H1 (cell line): ENCODE measurements around the gene SHOX. TPM values are rescaled to one million over a fixed set of nuclear protein-coding genes. Genes with fewer than 3 reads are reported as not detected.

Experiments used
- CTCF ChIA-PET: fragments of 300-600 bp; sonication (Branson Sonifier 250); formaldehyde crosslinking; loops from one replicate; lab custom pipeline; 2021; ENCODE audit not compliant: partially characterized antibody; lab: Charles Lee
- POLR2A ChIA-PET: fragments of 300-600 bp; sonication (Branson Sonifier 250); formaldehyde crosslinking; loops from one replicate; lab custom pipeline; 2021; ENCODE audit warnings: inconsistent platforms; ENCODE audit not compliant: partially characterized antibody; lab: Charles Lee
- DNase-seq, 2 experiments: peaks; one replicate each; pipeline versions ENCODE4 v3.0.0 to v3.0.0-alpha.2; 2010 to 2022; ENCODE audit warnings: low spot score in 2 of 2, low read depth in 1 of 2, mixed read lengths in 1 of 2
- FAIRE-seq: peaks from 2 replicates; lab custom pipeline; 2011; peaks lifted over from hg19 to GRCh38; lab: Jason Lieb, UNC
- H2AFZ ChIP-seq: 2 replicates; pipeline ENCODE4 v1.8.1; 2012; ENCODE audit warnings: low read length, inconsistent platforms
- H2AK5ac ChIP-seq: 2 replicates; pipeline ENCODE4 v1.6.1; 2013; ENCODE audit warnings: low read depth, low read length
- H2BK120ac ChIP-seq: replicated peaks from 2 replicates; pipeline ENCODE3; 2013; ENCODE audit warnings: low read depth, low read length, inconsistent platforms
- H2BK12ac ChIP-seq: 2 replicates; pipeline ENCODE4 v1.6.1; 2013; ENCODE audit warnings: low read depth, low read length
- H2BK15ac ChIP-seq: 2 replicates; pipeline ENCODE4 v1.6.1; 2013; ENCODE audit warnings: low read length
- H2BK20ac ChIP-seq: 2 replicates; pipeline ENCODE4 v1.6.1; 2013; ENCODE audit warnings: low read length
- H2BK5ac ChIP-seq: 2 replicates; pipeline ENCODE4 v1.6.1; 2013; ENCODE audit warnings: low read depth, low read length
- H3K14ac ChIP-seq: 2 replicates; pipeline ENCODE4 v1.6.1; 2013; ENCODE audit warnings: inconsistent platforms; ENCODE audit not compliant: insufficient read length
- H3K18ac ChIP-seq: 2 replicates; pipeline ENCODE4 v1.6.1; 2013; ENCODE audit warnings: low read length; ENCODE audit errors: extremely low read depth
- H3K23ac ChIP-seq: 2 replicates; pipeline ENCODE4 v1.6.1; 2013; ENCODE audit warnings: inconsistent platforms; ENCODE audit not compliant: insufficient read length
- H3K23me2 ChIP-seq: 2 replicates; pipeline ENCODE4 v1.6.1; 2013; ENCODE audit warnings: low read depth, low read length
- H3K27ac ChIP-seq: 2 replicates; pipeline ENCODE4 v1.6.1; 2011; ENCODE audit warnings: low read depth, low read length, inconsistent platforms
- H3K27me3 ChIP-seq, 4 experiments: replicated peaks in 1 of 4; 1 replicate in 1 of 4; 2 replicates in 3 of 4; pipeline versions ENCODE4 v1.6.1 to v1.8.1; 2011 to 2013; ENCODE audit warnings: low read length in 3 of 4, mild to moderate bottlenecking in 3 of 4, inconsistent platforms in 2 of 4, mixed read lengths in 2 of 4, moderate library complexity in 1 of 4; ENCODE audit not compliant: control insufficient read depth in 3 of 4, insufficient read depth in 3 of 4; ENCODE audit errors: extremely low read depth in 1 of 4
- H3K36me3 ChIP-seq, 4 experiments: 2 replicates each; pipeline versions ENCODE4 v1.6.1 to v1.8.1; 2011 to 2013; ENCODE audit warnings: mild to moderate bottlenecking in 4 of 4, low read length in 3 of 4, moderate library complexity in 2 of 4, control low read depth in 1 of 4, inconsistent platforms in 1 of 4; ENCODE audit not compliant: insufficient read depth in 4 of 4, control insufficient read depth in 2 of 4
- H3K4ac ChIP-seq: replicated peaks from 2 replicates; pipeline ENCODE3; 2013; ENCODE audit warnings: low read length, low read depth, mixed read lengths, inconsistent platforms; ENCODE audit not compliant: insufficient read length
- H3K4me1 ChIP-seq, 4 experiments: replicated peaks in 1 of 4; 1 replicate in 1 of 4; 2 replicates in 3 of 4; pipeline versions ENCODE4 v1.6.1 to v1.8.1; 2011 to 2013; ENCODE audit warnings: low read length in 3 of 4, inconsistent platforms in 2 of 4, mixed read lengths in 1 of 4; ENCODE audit not compliant: insufficient read depth in 4 of 4, control insufficient read depth in 3 of 4
- H3K4me2 ChIP-seq, 2 experiments: 2 replicates each; pipeline versions ENCODE4 v1.6.1 to v1.8.1; 2011 to 2013; ENCODE audit warnings: low read depth in 2 of 2, low read length in 2 of 2, control low read depth in 1 of 2, inconsistent platforms in 1 of 2, mild to moderate bottlenecking in 1 of 2; ENCODE audit not compliant: insufficient read depth in 1 of 2
- H3K4me3 ChIP-seq, 4 experiments: fragments of 200-600, 300-600 bp in 1 of 4; sonication (generic), shearing (Covaris generic), sonication (Bioruptor Twin) in 1 of 4; 2 replicates each; pipeline versions ENCODE4 v1.5.1 to v1.8.1; 2011 to 2016; ENCODE audit warnings: low read length in 4 of 4, low read depth in 3 of 4, control low read depth in 2 of 4, inconsistent platforms in 2 of 4, mild to moderate bottlenecking in 2 of 4, mixed read lengths in 1 of 4, moderate library complexity in 1 of 4; ENCODE audit not compliant: insufficient read depth in 2 of 4; ENCODE audit errors: extremely low read depth in 1 of 4
- H3K56ac ChIP-seq: replicated peaks from 2 replicates; pipeline ENCODE3; 2013; ENCODE audit warnings: low read depth, mild to moderate bottlenecking, mixed read lengths, low read length, inconsistent platforms; ENCODE audit not compliant: insufficient read length
- H3K79me1 ChIP-seq: 2 replicates; pipeline ENCODE4 v1.6.1; 2013; ENCODE audit warnings: low read depth, low read length, control low read depth
- H3K79me2 ChIP-seq, 2 experiments: 2 replicates each; pipeline versions ENCODE4 v1.6.1 to v1.8.1; 2012 to 2013; ENCODE audit warnings: low read length in 2 of 2, mild to moderate bottlenecking in 2 of 2, inconsistent platforms in 1 of 2; ENCODE audit not compliant: insufficient read depth in 2 of 2, control insufficient read depth in 1 of 2
- H3K9ac ChIP-seq, 4 experiments: replicated peaks in 1 of 4; 1 replicate in 1 of 4; 2 replicates in 3 of 4; pipeline versions ENCODE4 v1.6.1 to v1.8.1; 2011 to 2013; ENCODE audit warnings: low read depth in 3 of 4, low read length in 3 of 4, control low read depth in 2 of 4, mild to moderate bottlenecking in 2 of 4, moderate library complexity in 2 of 4, inconsistent platforms in 1 of 4; ENCODE audit errors: extremely low read depth in 1 of 4
- H3K9me3 ChIP-seq, 2 experiments: 2 replicates each; pipeline versions ENCODE4 v1.6.1 to v1.8.1; 2012 to 2013; ENCODE audit warnings: mild to moderate bottlenecking in 2 of 2, moderate library complexity in 2 of 2, control low read depth in 1 of 2, inconsistent platforms in 1 of 2, low read depth in 1 of 2, low read length in 1 of 2, mixed read lengths in 1 of 2; ENCODE audit not compliant: insufficient read depth in 2 of 2
- H4K20me1 ChIP-seq, 2 experiments: replicated peaks in 1 of 2; 2 replicates each; pipeline versions ENCODE3 to v1.8.1; 2011 to 2013; ENCODE audit warnings: inconsistent platforms in 2 of 2, low read length in 2 of 2, mild to moderate bottlenecking in 1 of 2; ENCODE audit not compliant: insufficient read depth in 2 of 2, control insufficient read depth in 1 of 2
- H4K5ac ChIP-seq: 2 replicates; pipeline ENCODE4 v1.6.1; 2013; ENCODE audit warnings: low read length, low read depth, mixed read lengths, inconsistent platforms; ENCODE audit not compliant: insufficient read length
- H4K8ac ChIP-seq: 2 replicates; pipeline ENCODE4 v1.8.0; 2013; ENCODE audit warnings: mild to moderate bottlenecking, moderate library complexity, low read length, inconsistent platforms; ENCODE audit not compliant: insufficient read depth; ENCODE audit errors: extremely low read depth
- H4K91ac ChIP-seq: replicated peaks from 2 replicates; pipeline ENCODE3; 2013; ENCODE audit warnings: low read length, mixed read lengths, inconsistent platforms; ENCODE audit not compliant: insufficient read length
- KDM4A ChIP-seq: IDR thresholded peaks from one replicate; pipeline ENCODE4 v1.7.1; 2012; ENCODE audit warnings: low read depth, mild to moderate bottlenecking, moderate library complexity, low read length, inconsistent platforms; ENCODE audit not compliant: severe bottlenecking
- WGBS, 2 experiments: shearing (Covaris generic) in 1 of 2; methylation state at CpG; one replicate each; pipeline versions ENCODE4 v1.1.6 to v1.1.7; 2013 to 2015; ENCODE audit warnings: low lambda C conversion rate in 2 of 2, mixed read lengths in 2 of 2, inconsistent platforms in 1 of 2, low coverage in 1 of 2, missing lambda C conversion rate in 1 of 2; ENCODE audit not compliant: insufficient replicate concordance in 2 of 2, insufficient coverage in 1 of 2, insufficient read length in 1 of 2; ENCODE audit errors: extremely low coverage in 1 of 2, missing lambda C conversion rate in 1 of 2; 5-methylcytosine and 5-hydroxymethylcytosine counted together
- polyA plus RNA-seq, 7 experiments: library from polyadenylated mRNA; depleted of rRNA in 3 of 7; stranded (reverse) in 5 of 7; unstranded in 2 of 7; fragments of >200 nt in 5 of 7; fragments of 200-250 nt in 2 of 7; gene quantifications; 1 replicate in 5 of 7; 2 replicates in 1 of 7; 4 replicates in 1 of 7; pipeline versions ENCODE4 v1.2.1 to v1.2.3, GENCODE V29; 2011 to 2013; ENCODE audit warnings: missing spikeins in 2 of 7, mixed read lengths in 2 of 7
- total RNA-seq: library from RNA; stranded (reverse); fragmentation: NEBNext Ultra II Directional; extraction: Animal tissue kit (Norgen Biotek cat#: 25700); gene quantifications from 2 replicates; pipeline ENCODE4 v1.2.1, GENCODE V29; 2021
- TF ChIP-seq, protein P1 (sequence below): IDR thresholded peaks from 2 replicates; pipeline ENCODE4 v1.6.1; 2012; ENCODE audit warnings: low read length, inconsistent platforms

Gene SHOX
- total and polyA plus RNA-seq, 2 of the 8 experiments (the other 6 are each of a cell fraction or from before 2014, with no cell fraction given) = 0.05 to 0.15 TPM

DNA sequence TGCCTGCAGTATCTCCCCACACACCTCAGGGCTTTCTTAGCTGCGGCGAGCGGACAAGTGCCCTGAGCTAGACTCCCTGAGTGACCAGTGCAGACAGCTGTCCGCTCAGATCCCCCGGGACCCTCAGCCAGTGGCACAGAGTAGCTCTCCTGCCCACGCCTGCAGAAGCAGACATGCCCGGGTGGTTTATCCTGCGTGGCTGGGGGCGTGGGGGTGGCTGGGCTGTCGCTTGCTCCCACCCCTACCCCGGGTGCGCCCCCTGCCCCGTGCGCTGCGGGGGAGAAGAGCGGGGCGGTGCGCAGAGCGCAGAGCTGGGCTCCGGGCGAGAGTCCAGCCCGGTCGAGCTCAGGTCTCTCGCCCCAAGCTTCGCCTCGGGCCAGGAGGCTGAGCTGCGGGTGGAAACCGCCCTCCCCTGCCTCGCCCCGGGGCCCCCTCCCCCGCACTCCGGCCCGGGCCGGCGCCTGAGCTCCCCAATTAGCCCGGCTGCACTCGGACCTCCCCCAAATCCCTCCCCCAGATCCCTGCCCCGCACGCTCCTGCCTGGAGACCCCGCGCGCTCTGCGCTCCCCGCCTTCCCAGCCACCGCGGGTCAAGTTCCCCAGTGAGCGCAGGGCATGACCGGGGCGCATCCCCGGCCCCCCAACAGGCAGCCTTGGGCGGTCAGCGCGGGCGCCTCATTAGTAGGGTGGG, 11.7 kb upstream of the SHOX start:
- 37% methylated on average over 5 of the region's 54 CpGs; no CpG with 5 or more reads in 1 of the 2 experiments for whole genome bisulfite sequencing, 2 experiments
- H3K36me3 ChIP-seq = no peaks in the 10 kb centered on the region; a peak in 1 of 8 replicates
- ChIA-PET POLR2A (no interaction called here), CTCF (no interaction called here)
- H4K8ac ChIP-seq = no peak overlapping the region; the same call in 1 of the 2 replicates
- no peaks in the 10 kb centered on the region for H3K79me1 ChIP-seq
- H3K56ac ChIP-seq = no peak overlapping the region
- H3K27me3 ChIP-seq = peaks cover 48 to 69% (median 65%) of the 10 kb centered on the region in 4 experiments
- TF ChIP-seq KDM4A = peak; percentile 23
- TF ChIP-seq, protein P1, sequence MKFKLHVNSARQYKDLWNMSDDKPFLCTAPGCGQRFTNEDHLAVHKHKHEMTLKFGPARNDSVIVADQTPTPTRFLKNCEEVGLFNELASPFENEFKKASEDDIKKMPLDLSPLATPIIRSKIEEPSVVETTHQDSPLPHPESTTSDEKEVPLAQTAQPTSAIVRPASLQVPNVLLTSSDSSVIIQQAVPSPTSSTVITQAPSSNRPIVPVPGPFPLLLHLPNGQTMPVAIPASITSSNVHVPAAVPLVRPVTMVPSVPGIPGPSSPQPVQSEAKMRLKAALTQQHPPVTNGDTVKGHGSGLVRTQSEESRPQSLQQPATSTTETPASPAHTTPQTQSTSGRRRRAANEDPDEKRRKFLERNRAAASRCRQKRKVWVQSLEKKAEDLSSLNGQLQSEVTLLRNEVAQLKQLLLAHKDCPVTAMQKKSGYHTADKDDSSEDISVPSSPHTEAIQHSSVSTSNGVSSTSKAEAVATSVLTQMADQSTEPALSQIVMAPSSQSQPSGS = no peak
- H2BK5ac ChIP-seq = no peak overlapping the region
- FAIRE-seq = no peak
- H3K27ac ChIP-seq = no peak overlapping the region
- no peak overlapping the region for H3K4ac ChIP-seq
- peaks cover 0 to 19% (median 14%) of the 10 kb centered on the region in 4 experiments; a peak in 6 of 7 replicates for H3K4me1 ChIP-seq
- no peaks in the 10 kb centered on the region for H4K20me1 ChIP-seq
- H3K9ac ChIP-seq = no peak overlapping the region
- H2AK5ac ChIP-seq = no peak overlapping the region
- H3K4me3 ChIP-seq = peak overlapping the region; percentile 7 to 56 (median 14); a peak in 5 of 8 replicates
- no peak overlapping the region for H4K5ac ChIP-seq
- H3K23me2 ChIP-seq = peaks cover 6% of the 10 kb centered on the region; the same call in 1 of the 2 replicates
- H2AFZ ChIP-seq = no peak overlapping the region
- H3K18ac ChIP-seq = no peak overlapping the region
- DNase-seq = peak in 1 of 2 experiments; percentile 54
- no peak overlapping the region for H2BK120ac ChIP-seq
- H2BK20ac ChIP-seq = no peak overlapping the region
- no peak overlapping the region for H4K91ac ChIP-seq
- H2BK15ac ChIP-seq = no peak overlapping the region
- H3K79me2 ChIP-seq = no peaks in the 10 kb centered on the region
- no peak overlapping the region for H3K14ac ChIP-seq
- H3K4me2 ChIP-seq = peak overlapping the region; percentile 54 to 65
- no peaks in the 10 kb centered on the region for H3K9me3 ChIP-seq
- no peak overlapping the region for H3K23ac ChIP-seq
- H2BK12ac ChIP-seq = no peak overlapping the region
